GM18861 (cell line): ENCODE data around the gene ZDHHC14.
A peak's percentile ranks its signal among the peaks of the same experiment; 100 is the strongest.
"Not testable (repeated sequence)": the region's sequence is repeated elsewhere in the genome, so short reads cannot be mapped to it uniquely, and the experiment has no call there.

ENCODE experiments used
- ATAC-seq: cut with Tn5 transposase; IDR thresholded peaks from one replicate; pipeline ENCODE4 v1.9.1; 2021; ENCODE audit not compliant: unreplicated experiment

Gene ZDHHC14

DNA sequence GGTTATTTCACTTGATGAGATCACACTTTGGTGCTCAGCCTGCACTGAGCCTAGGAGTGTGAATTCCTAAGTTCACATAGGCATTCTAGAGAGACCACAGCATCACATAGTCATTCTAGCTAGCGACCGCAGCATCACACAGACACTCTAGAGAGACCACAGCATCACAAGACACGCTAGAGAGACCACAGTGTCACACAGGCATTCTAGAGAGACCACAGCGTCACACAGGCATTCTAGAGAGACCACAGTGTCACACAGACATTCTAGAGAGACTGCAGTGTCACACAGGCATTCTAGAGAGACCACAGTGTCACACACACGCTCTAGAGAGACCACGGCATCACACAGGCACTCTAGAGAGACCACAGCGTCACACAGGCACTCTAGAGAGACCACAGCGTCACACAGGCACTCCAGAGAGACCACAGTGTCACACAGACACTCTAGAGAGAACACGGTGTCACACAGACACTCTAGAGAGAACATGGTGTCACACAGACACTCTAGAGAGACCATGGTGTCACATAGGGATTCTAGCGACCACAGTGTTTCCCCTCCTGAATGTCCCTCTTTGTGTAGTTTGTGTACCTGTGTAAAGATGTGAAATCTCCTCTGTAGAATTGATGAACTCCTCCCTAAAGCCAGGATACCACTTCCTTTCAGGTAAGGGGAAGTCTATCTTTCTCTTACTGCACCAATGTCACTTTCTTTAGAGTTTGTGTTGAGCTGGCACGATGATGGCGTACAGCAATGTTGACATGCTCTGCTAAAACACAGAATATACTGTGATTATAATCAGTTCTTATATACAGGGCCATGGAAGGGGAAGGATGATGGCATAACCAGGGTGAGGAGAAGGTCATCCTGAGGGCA lies 169.4 kb downstream of the ZDHHC14 start:
- no peak for ATAC-seq

DNA sequence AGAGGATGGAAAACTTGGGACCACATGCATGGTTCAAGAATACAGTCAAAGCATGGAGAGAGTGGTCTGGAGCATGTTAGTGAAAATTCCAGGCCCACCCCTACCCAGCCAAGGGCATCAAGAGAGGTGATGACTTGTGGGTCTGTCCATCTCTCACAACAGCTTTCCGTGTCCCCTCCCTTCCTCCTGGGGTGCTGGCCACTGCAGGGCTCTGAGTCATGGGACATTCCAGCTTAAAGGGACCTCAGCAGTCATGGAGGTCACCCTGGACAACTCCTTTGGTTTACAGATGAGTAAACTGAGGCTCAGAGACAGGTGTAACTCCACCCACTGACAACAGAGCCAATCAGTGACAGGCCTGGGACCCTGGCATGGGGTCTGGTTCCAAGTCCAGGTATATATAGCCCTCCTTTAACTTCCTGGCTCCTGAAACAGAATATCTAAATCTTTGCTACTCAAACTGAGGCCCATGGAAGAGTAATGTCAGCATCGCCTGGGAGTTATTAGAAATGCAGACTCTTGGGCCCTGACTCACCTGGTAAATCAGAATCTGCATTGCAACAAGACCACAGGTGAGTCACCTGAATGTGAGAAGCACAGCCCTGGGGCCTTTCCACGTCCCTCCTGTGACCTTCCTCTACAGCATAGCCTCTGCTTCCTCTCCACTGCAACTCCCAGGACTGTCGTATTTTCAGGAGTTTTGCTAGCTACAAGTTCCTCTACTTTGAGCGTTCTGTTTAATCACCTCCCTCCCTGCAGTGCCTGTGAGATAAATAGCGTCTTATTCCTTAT lies 170.2 kb downstream of the ZDHHC14 start:
- ATAC-seq, result no peak

DNA sequence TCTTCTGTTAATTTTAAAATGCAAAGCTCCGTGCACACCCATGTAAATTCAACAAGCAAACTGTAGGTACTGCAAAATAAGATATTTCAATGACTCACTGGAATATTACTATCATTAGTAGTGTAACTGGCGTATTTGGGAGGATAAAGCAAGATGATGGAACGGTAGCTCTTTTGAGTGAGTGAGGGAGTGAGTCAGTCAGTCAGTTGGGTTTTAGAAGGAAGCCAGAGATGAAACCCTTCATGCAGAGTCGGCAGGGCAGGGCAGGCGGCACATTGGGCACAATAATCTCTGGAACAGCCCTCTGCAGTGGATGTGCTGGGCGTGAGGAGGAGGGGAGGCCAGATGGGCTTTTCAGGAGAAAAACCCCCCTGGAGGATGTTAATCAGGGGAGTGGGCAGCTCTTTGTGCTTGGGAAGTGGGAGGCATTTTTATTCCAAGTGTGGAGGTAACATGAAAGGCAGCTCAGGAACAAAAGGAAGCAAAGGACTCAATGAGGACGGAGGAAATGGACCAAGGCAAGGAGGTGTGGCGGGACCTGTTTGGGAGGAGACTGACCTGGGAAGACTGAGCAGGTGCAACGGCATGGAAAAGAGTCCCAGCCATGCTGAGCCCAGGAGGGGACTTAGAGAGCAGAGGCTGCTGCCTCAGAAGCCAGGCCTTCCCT lies 171.2 kb downstream of the ZDHHC14 start:
- ATAC-seq, result no peak

DNA sequence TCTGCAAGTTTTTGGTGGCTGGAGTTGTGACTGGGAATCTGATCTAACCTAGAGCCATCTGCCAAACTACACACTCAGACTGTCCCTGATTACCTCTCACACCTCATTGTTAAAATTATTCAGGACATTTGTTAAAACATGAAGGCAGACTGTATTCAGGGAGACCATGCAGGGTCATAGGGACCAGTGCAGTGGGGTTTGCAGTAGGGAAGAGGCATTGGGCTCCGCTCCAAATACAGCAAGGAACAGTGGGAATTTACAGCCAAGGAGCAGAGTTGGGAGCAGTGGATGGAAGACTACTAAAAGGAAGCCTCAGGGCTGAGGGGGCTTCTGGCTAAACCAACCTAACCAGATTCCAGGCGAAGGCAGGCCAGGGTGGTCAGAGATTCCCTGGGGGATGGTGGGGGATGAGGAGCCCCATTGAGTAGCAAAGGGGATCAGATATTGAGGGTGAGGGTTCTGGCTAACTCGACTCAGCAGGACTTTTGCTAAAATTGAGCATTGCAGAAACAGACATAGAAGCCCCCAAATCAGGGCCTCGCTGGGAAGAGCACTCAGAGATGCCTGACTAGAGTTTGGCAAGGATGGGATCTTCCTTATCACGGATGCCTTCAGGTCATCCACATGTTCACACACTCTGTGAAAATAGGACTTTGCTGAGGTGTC lies 172.0 kb downstream of the ZDHHC14 start:
- no peak for ATAC-seq

- no peak for ATAC-seq
Observed at GRCh38 chr6:157554747-157555146, 173.8 kb downstream of the ZDHHC14 start.

DNA sequence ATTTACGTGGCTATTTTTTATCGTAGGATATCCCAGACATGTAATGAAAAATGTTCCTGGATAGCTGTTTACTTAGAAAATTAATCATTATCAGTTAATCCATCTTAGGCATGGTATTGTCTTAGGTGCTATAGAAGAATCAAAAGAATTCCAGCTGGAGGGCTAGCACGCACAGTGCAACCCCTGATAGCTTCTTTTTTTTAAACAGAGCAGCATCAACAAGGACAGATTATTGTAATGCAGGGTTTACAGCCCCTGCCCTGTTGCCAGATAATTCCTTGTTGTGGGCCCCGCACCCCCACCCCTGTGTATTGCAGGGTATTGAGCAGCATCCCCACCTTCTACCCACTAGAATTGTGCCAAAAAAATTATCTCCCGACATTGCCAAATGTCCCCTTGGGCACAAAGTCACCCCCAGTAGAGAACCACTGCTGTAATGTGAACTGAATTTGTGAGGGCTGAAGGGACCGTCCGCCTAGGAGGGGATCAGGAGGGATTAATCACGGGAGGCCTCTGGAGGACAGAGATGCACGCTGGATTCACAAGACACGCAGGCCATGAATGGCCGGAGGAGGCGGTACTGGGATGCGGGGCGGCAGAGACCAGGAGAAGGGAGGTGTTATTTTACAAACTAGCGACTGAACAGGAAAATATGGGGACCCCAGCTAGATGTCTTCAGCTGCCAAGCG lies 174.6 kb downstream of the ZDHHC14 start:
- ATAC-seq, result no peak

GRCh38 chr6:157556144-157556645 lies 175.2 kb downstream of the ZDHHC14 start:
- no peak for ATAC-seq

- ATAC-seq, result no peak
Observed at GRCh38 chr6:157556671-157557430, 175.9 kb downstream of the ZDHHC14 start.

DNA sequence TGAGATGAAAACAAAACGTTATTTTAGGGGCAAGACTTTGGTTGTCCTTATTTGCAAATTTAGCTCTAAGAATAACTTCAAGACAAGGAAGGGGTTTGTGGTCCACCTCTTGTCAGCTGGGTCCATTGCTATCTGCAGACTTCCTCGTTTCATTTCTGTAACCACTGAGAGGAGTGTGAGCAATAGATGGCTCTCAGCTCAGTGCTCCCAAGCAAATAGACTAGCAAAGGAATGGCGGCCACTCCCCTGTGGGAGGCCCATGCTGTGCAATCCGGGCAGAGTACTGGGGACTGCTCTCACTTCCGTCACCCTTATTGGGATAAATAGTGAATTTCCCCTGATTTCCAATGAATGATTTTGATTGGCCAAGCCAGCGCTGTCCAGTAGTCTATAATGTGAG lies 176.6 kb downstream of the ZDHHC14 start:
- peak; percentile 37 for ATAC-seq

DNA sequence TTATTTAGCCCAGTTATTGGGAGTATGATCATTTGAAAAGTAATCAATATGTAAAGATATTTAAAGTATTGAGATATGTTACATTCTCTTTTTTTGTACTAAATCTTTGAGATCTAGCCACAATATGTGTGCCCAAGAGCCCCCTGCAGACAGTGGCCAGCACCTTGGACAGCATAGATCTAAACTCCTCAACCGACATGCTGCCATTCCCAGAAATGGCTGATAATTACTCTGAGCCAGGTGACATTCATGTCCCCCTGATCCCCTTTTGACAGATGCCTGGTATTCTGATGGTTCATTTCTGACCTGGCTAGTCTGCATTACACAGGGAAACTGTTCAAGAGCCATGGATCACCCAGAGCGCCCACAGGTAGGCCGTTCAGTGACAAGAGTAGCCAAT lies 177.1 kb downstream of the ZDHHC14 start:
- ATAC-seq, result no peak

DNA sequence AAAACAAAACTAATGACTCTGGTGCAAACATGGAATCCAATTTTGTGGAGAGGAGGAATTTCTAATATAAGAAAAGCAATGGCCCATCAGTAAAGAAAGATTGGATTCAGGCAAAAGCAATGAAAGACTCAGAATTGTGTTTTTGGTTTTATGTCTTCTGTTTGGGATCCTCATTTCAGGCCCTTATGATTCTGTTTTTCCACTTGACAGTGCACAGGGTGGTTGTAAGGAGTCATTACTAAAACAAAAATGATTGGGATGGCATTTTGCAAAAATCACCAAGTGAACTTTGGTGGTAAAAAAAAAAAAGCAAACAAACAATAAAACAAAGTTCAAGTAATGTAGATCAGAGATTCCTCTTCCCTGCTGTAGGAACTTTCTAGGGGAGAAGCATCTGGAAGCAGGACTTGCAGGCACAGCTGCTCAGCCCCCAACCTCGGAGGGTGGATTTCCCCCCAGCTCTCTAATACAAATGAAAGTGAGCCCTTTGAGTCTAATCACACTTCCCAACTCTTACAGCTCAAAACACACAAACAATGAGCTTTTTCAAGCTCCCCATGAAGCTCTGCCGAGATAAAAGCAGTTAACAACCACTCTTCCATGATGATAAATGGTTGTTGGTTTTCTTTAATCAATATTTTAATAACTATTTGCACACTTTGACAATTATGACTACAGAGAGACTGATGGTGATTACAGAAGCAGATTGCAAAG lies 177.7 kb downstream of the ZDHHC14 start:
- no peak for ATAC-seq

GRCh38 chr6:157559201-157559756 lies 178.3 kb downstream of the ZDHHC14 start:
- ATAC-seq, result no peak

DNA sequence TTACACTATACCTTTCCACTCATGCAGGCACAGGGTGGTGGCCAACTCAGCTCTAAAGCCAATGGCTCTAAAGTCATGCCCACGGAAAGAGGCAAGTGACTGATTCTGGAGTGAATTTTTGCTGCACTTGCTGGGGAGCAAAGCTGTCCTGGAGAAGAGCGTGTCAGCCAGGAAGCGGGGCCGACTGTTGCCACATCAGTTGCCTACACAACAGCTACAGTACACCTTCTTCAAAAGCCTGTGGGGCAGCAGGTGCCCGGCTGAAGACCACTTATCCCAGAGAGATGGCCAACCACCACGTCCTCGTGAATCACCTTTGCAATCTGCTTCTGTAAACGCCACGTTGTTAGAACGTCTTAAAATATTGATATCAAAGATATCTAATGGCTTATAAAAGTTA lies 179.1 kb downstream of the ZDHHC14 start:
- ATAC-seq, result not testable (repeated sequence)

- peak; percentile 0 for ATAC-seq
Observed at GRCh38 chr6:157560691-157561413, 179.9 kb downstream of the ZDHHC14 start.

- ATAC-seq, result peak; percentile 24
Observed at GRCh38 chr6:157561414-157561790, 180.4 kb downstream of the ZDHHC14 start.

GRCh38 chr6:157561929-157562810 lies 181.2 kb downstream of the ZDHHC14 start:
- ATAC-seq, result peak; percentile 24

- no peak for ATAC-seq
Observed at GRCh38 chr6:157562997-157563396, 182.0 kb downstream of the ZDHHC14 start.
